Activated CD4-positive, alpha-beta T cell treated with anti-CD3 and anti-CD28 coated beads, Interleukin-2, amount 50 U/mL, for 4 hours (primary cell): ENCODE measurements around the gene SARM1.
"Not testable (repeated sequence)": the region's sequence is repeated elsewhere in the genome, so short reads cannot be mapped to it uniquely, and the experiment has no call there.

Experiments
- DNase-seq, 2 experiments: peaks; one replicate each; pipeline ENCODE4 v3.0.0-alpha.2; 2020

SARM1 gene

GRCh38 chr17:28371245-28372202, at the start of gene SARM1:
Gene SARM1, plus strand, starts transcription at chr17:28371694. Its CDS starts 339 bp downstream, at chr17:28372033.
- DNase-seq: peak; percentile 76

GRCh38 chr17:28324267-28324745, 47.2 kb upstream of the SARM1 start:
- no peak for DNase-seq

GRCh38 chr17:28324781-28325180, 46.7 kb upstream of the SARM1 start:
- no peak for DNase-seq

DNA sequence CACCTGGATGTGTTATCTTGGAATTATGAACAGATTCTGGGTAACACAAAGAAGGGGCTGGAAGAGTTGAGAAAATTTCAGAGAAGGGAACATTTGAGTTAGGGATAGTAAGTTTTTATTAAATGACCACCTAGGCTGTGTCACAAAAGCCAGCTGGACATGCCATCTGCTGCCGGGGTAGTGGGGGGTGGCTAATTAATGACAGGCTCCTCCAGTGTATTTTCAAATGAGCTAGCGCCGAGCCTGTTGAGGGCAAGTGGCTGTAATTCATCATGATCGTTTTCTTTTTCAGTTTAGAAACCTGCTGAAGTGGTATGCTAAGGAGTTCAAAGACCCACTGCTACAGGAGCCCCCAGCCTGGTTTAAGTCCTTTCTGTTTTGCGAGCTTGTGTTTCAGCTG, 46.3 kb upstream of the SARM1 start:
- DNase-seq: no peak

- DNase-seq: no peak
These were observed 45.4 kb upstream of the SARM1 start for GRCh38 chr17:28326114-28326513.

DNA sequence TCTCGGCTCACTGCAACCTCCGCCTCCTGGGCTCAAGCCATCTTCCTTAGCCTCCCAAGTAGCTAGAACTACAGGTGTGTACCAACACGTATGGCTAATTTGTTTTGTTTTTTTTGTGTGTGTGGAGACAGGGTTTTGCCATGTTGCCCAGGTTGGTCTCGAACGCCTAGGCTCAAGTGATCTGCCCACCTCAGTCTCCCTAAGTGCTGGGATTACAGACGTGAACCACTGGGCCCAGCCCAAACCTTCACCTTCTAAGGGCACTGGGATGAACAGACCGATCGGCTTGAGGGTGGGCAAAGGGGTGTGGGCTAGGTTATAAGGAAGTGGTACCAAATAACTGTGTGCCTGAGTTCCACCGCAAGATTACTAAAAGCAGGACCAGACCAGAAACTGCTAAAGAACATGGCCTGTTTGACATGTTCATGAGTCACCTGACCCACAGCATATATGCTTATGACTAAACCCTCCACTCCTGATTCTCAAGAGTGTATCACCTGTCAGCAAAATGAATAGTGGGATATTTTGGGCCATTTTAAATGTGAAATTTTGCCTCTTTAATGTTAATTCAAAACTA, 44.4 kb upstream of the SARM1 start:
- DNase-seq: no peak

DNA sequence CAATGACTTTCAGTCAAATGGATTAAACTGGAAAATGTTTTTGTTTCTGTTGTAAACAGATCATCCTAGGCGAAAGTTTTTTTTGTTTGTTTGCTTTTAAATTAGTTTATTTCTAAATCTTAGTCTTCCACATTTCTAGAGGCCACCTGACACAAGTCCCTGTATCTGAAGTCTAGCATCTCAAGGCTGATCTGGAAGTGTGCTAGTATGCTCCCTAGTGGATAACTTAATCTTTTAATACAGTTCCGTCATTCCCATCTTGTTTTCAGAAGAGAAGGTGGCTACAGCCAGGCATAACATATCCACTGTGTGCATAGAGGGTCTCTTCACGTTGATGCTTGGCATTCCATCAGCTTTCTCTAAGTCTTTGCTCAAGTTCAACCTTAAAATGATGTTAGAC, 43.8 kb upstream of the SARM1 start:
- no peak for DNase-seq

DNA sequence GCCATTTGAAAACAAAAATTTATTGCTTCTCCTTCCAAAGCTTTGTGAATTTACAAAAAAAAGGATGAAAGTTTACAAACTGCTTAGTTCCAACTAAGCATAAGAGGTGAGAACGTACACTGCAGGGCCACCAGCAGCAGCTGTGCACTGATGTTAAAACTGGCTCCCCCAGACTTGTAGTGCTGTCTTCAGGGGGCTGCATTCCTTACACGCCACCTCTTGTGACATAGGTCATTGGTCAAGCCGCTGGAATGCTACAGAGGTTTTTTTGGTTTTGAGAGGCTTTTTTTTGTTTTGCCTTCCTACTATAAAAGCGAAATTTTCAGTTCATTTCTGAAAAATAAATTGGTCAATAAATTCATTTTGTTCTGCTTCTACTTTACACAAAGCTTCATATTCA, 43.2 kb upstream of the SARM1 start:
- DNase-seq: no peak

- DNase-seq: no peak
These were observed 40.8 kb upstream of the SARM1 start for GRCh38 chr17:28330671-28331070.

DNA sequence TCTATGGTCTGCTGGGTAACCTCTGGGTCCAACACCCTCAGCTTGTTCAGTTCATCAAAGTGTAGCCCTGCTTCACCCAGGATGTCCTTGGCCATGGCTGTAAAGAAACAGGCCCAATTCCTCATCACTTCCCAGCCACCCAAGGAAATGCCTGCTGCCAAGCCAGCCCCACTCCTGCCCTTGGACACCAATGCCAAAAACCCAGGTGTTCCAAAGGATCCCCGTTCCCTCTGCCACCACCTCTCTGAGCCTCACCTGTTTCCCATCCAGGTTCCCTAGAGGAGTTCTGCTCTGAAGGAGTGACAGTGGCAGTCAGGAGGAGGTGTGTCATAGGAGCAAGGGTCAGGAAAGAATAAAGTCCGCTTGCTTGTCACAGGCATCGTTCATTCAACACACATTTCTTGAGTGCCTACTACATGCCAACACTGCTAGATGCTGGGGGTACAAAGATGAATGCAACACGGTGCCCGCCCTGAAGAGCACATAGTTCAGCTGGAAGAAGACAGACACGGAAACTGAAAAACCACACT, 39.5 kb upstream of the SARM1 start:
- DNase-seq: no peak

- no peak for DNase-seq
These were observed 38.3 kb upstream of the SARM1 start for GRCh38 chr17:28333083-28333746.

DNA sequence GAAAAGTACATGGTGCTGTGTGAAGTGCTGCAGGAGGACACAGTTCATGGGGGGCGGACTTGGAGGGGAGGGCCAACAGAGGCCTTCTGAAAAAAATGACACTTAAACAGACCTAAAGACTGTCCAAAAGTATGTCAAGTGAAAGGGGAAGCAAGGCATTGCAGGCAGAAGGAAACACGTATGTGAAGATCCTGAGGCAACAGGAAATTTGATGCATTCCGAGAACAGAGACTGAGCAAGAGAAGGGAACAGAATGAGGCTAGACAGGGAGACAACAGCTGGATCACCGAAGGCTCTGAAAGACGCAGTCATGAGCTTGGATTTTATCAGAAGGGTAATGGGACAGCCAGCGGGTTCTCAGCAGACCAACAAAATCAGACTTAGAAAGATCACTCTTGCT, 37.3 kb upstream of the SARM1 start:
- no peak for DNase-seq

DNA sequence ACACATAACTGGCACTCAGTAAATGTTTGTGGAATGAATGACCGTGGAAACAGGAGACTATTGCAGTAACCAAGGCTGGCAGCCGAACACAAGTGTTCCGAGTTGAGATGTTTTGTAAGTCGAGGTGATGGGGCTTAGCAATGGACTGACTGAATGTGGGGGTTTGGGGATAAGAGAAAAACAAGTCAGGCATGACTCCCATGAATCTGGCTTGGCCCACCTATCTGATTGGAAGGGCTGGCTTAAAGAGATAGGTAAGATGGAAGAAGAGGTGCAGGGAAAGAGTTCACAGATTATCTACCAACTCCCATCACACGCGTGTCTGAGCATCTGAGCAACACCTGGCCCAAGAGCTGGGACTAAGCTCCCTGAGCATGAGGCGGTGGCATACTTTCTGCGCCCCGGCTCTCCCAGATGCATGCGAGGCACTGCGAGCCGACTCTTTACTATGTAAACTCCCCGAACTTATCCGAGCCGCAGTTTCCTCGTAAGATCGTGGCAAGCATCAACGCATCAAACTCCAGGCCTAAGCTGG, 36.8 kb upstream of the SARM1 start:
- DNase-seq: no peak

DNA sequence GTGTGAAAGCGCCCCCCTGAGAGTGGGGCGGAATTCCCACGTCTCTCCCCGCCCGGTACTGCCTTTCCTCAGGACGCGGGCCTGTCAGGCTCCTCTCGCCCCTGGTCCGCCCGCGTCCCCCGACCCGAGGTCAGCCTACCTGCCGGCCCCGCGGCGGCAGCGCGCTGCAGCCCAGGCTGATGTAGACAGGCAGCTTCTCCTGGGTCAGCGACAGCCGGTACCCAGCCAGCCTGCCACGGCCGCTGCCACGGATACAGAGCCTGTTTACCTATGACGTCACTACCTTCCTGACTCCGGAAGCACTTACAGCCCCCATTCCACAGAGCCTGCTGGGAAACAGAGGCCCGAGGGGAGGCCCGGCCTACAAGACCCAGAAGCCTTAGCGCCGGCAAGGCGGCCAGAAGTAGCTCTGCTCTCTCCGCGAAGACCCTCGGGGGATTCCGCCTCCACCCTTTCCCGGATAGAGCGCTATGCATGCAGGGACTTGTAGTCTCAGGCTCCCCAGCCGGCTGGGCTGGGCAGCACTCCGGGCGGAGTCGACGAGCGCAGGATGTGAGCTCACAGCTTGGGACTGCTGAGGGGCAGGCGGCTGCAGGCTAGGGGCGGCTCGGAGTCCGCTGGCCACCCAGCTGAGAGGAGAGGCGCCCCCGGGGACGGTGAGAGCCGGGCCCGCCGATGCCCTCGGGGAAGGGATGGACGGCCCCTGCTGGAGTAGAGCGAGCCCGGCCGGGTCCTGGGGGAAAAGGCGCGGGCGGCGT, 36.1 kb upstream of the SARM1 start, which contains the start of the genes IFT20 and TNFAIP1:
TSS of gene IFT20 (minus strand) at position 272 of the 758 bp plus-strand sequence. CDS start 3,487 bp downstream, outside the sequence.
TSS of gene TNFAIP1 (plus strand) at position 561 of the 758 bp plus-strand sequence. CDS start 3,761 bp downstream, outside the sequence.
- peak; percentile 96 to 97 for DNase-seq

DNA sequence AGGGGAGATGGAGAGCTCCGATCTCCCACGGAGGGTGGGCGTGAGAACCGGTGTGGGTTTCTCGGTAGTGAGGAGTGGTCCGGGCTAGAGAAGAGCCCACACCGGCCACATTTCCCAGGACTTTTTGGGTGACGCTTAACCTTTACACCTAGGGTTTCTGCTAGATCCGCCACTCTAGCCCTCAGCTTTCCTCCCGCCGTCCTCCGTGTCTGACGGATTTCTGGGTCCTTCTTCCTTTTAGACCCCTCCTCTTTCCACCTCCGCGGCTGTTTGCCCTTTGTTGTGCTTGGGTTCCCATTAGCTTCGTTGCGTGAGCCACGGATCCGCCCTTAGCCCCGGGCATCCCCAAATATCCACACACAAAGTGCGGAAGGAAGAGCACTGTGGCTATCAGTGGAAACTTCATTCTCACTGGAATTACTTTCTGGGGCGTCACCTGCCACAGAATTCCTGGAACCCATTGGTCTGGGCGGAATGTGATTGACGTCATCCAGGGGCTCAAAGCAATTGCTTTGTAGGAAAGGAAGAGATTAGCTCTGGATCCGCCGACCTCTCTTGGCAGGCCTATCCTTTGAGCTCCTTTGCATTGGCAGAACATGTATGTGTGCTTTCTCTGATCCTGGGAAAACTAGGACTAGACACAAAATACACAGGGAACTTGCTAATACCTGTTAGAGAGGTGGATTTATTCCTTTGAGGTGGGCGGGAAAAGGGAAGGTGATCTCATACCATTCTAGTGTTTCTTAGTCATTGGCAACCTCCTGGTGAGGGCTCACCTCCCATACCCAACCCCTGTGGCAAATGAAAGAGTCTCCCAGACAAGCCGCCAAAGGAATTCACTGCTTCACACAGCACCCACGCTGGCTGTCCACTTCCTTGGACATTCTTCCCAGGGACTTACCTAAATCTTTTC, 35.3 kb upstream of the SARM1 start:
- peak; percentile 22 to 33 for DNase-seq

DNA sequence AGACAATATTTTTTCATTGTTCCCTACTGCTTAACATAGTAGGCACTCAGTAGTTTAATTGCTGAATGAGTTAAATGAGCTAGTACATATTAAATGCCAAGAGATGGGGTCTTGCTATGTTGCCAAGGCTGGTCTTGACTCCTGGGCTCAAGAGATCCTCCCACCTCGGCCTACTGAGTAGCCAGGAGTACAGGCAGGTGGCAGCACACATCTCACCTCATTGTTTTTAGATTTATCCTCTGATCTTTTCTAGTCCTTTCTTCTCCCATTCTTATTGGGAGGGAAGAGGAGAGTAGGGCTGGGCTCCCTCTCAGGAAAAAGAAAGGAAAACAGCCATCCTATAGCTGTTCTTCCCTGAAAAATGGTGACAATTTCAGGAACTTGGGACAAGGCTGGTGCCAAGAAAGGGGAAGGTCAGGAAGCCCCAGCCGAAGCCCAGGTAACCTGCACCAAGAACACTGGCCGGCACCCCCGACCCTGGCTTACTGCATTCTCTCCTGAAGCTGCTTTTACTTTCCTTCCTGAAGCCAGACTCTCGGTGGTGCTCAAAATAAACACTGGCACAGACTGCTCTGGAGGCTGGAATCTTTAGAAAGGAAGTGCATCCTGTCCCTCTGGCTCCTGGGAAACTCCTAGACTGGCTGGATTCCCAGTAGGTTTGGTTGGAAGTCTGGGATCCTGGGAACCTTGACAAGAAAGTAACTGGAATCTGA, 33.3 kb upstream of the SARM1 start:
- DNase-seq: no peak

DNA sequence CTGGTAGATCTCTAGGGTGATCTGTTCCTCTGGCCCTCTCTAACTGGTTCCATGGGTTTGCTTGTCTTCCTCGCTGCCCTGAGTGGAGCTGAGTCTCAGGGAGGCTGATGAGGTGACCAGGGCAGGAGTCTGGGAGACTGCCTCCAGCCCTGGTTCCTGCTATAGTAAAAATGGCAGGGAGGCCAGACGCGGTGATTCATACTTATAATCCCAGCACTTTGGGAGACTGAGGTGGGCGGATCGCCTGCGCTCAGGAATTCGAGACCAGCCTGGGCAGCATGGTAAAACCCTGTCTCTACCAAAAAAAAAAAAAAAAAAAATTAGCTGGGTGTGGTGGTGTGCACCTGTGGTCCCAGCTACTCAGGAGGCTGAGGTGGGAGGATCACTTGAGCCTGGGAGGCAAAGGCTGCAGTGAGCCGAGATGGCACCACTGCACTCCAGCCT, 32.7 kb upstream of the SARM1 start:
- not testable (repeated sequence) for DNase-seq

DNA sequence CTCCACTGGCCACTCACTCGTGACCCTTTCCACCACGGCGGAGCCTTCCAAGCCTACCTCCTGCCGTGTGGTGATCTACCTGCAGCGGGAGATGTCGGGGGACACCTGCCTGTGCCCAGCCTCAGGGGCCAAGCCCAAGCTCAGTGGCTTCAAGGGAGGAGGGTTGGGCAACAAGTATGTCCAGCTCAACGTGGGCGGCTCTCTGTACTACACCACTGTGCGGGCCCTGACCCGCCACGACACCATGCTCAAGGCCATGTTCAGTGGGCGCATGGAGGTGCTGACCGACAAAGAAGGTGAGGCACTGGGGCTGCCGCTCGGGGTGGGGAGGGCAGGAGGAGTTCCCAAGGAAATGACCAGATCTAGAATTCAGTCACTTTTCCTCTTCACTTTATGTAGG, 32.1 kb upstream of the SARM1 start:
- DNase-seq: no peak

- no peak for DNase-seq
These were observed 31.1 kb upstream of the SARM1 start for GRCh38 chr17:28340374-28340773.

GRCh38 chr17:28341516-28341915, 30.0 kb upstream of the SARM1 start:
- no peak for DNase-seq
